Measurements from ENCODE around the gene SDK1.
A peak's percentile ranks its signal among the peaks of the same experiment; 100 is the strongest.

Gene SDK1

DNA sequence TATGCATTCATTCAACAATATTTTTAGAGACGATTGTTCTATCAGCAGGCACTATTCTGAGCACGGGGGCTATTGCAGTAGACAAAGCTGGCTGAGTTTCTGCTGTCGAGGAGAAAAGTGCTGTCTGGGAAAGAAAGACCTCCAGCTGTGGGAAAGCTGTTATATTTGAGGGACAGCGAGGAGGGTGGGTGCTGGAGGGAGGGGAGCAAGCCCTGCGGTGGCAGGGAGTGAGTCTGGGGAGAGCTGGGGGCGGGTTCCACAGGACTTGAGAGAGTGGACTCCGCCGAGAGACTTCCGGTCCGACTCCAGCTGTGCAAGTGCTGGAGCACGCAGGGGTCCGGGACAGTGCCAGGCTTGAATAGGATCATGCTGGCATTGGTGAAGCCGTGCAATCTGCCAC lies 778.9 kb downstream of the SDK1 start (continued):
- TF ChIP-seq GLI4 (tag by site-specific recombination; IDR thresholded peaks at IDR 0.05) (no peak), ZNF335 (tag by site-specific recombination; conservative IDR thresholded peaks at IDR 0.05) (0 out of 2 replicates have a peak, but pooled peaks have one; percentile 33), GLI2 (tag by site-specific recombination; IDR thresholded peaks at IDR 0.05; ENCODE audit: borderline replicate concordance, low read depth) (no peak), ZNF596 (tag by site-specific recombination; IDR thresholded peaks at IDR 0.05) (no peak), GLIS1 (tag by site-specific recombination; IDR thresholded peaks at IDR 0.05) (peak; percentile 74), ZEB2 (tag by site-specific recombination; IDR thresholded peaks at IDR 0.05) (no peak), ZNF585B (tag by site-specific recombination; IDR thresholded peaks at IDR 0.05) (no peak), ZNF341 (tag by site-specific recombination; IDR thresholded peaks at IDR 0.05; ENCODE audit: low read depth) (no peak), ZNF239 (tag by site-specific recombination; IDR thresholded peaks at IDR 0.05) (no peak), ZNF548 (tag by site-specific recombination; IDR thresholded peaks at IDR 0.05) (no peak), ZNF529 (tag by site-specific recombination; IDR thresholded peaks at IDR 0.05; ENCODE audit: insufficient replicate concordance) (no peak), ZNF138 (tag by site-specific recombination; IDR thresholded peaks at IDR 0.05; ENCODE audit: borderline replicate concordance) (no peak)
- TF ChIP-seq, protein P1, sequence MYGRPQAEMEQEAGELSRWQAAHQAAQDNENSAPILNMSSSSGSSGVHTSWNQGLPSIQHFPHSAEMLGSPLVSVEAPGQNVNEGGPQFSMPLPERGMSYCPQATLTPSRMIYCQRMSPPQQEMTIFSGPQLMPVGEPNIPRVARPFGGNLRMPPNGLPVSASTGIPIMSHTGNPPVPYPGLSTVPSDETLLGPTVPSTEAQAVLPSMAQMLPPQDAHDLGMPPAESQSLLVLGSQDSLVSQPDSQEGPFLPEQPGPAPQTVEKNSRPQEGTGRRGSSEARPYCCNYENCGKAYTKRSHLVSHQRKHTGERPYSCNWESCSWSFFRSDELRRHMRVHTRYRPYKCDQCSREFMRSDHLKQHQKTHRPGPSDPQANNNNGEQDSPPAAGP (tag by site-specific recombination; IDR thresholded peaks at IDR 0.05) = no peak
- TF ChIP-seq, protein P2, sequence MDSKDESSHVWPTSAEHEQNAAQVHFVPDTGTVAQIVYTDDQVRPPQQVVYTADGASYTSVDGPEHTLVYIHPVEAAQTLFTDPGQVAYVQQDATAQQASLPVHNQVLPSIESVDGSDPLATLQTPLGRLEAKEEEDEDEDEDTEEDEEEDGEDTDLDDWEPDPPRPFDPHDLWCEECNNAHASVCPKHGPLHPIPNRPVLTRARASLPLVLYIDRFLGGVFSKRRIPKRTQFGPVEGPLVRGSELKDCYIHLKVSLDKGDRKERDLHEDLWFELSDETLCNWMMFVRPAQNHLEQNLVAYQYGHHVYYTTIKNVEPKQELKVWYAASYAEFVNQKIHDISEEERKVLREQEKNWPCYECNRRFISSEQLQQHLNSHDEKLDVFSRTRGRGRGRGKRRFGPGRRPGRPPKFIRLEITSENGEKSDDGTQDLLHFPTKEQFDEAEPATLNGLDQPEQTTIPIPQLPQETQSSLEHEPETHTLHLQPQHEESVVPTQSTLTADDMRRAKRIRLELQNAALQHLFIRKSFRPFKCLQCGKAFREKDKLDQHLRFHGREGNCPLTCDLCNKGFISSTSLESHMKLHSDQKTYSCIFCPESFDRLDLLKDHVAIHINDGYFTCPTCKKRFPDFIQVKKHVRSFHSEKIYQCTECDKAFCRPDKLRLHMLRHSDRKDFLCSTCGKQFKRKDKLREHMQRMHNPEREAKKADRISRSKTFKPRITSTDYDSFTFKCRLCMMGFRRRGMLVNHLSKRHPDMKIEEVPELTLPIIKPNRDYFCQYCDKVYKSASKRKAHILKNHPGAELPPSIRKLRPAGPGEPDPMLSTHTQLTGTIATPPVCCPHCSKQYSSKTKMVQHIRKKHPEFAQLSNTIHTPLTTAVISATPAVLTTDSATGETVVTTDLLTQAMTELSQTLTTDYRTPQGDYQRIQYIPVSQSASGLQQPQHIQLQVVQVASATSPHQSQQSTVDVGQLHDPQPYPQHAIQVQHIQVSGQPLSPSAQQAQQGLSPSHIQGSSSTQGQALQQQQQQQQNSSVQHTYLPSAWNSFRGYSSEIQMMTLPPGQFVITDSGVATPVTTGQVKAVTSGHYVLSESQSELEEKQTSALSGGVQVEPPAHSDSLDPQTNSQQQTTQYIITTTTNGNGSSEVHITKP (tag by site-specific recombination; IDR thresholded peaks at IDR 0.05) = peak; percentile 28; the same call in 1 of the 2 replicates
- TF ChIP-seq, protein P3, sequence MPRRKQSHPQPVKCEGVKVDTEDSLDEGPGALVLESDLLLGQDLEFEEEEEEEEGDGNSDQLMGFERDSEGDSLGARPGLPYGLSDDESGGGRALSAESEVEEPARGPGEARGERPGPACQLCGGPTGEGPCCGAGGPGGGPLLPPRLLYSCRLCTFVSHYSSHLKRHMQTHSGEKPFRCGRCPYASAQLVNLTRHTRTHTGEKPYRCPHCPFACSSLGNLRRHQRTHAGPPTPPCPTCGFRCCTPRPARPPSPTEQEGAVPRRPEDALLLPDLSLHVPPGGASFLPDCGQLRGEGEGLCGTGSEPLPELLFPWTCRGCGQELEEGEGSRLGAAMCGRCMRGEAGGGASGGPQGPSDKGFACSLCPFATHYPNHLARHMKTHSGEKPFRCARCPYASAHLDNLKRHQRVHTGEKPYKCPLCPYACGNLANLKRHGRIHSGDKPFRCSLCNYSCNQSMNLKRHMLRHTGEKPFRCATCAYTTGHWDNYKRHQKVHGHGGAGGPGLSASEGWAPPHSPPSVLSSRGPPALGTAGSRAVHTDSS (tag by site-specific recombination; IDR thresholded peaks at IDR 0.05) = no peak
- TF ChIP-seq, protein P4, sequence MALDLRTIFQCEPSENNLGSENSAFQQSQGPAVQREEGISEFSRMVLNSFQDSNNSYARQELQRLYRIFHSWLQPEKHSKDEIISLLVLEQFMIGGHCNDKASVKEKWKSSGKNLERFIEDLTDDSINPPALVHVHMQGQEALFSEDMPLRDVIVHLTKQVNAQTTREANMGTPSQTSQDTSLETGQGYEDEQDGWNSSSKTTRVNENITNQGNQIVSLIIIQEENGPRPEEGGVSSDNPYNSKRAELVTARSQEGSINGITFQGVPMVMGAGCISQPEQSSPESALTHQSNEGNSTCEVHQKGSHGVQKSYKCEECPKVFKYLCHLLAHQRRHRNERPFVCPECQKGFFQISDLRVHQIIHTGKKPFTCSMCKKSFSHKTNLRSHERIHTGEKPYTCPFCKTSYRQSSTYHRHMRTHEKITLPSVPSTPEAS (tag by site-specific recombination; IDR thresholded peaks at IDR 0.05) = no peak
- TF ChIP-seq, protein P5, sequence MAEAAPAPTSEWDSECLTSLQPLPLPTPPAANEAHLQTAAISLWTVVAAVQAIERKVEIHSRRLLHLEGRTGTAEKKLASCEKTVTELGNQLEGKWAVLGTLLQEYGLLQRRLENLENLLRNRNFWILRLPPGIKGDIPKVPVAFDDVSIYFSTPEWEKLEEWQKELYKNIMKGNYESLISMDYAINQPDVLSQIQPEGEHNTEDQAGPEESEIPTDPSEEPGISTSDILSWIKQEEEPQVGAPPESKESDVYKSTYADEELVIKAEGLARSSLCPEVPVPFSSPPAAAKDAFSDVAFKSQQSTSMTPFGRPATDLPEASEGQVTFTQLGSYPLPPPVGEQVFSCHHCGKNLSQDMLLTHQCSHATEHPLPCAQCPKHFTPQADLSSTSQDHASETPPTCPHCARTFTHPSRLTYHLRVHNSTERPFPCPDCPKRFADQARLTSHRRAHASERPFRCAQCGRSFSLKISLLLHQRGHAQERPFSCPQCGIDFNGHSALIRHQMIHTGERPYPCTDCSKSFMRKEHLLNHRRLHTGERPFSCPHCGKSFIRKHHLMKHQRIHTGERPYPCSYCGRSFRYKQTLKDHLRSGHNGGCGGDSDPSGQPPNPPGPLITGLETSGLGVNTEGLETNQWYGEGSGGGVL (tag by site-specific recombination; IDR thresholded peaks at IDR 0.05) = peak; percentile 39; the same call in 1 of the 2 replicates
- TF ChIP-seq, protein P6, sequence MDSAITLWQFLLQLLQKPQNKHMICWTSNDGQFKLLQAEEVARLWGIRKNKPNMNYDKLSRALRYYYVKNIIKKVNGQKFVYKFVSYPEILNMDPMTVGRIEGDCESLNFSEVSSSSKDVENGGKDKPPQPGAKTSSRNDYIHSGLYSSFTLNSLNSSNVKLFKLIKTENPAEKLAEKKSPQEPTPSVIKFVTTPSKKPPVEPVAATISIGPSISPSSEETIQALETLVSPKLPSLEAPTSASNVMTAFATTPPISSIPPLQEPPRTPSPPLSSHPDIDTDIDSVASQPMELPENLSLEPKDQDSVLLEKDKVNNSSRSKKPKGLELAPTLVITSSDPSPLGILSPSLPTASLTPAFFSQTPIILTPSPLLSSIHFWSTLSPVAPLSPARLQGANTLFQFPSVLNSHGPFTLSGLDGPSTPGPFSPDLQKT (IDR thresholded peaks at IDR 0.05; ENCODE audit: borderline replicate concordance, low read depth, low read length) = no peak
- TF ChIP-seq, protein P7, sequence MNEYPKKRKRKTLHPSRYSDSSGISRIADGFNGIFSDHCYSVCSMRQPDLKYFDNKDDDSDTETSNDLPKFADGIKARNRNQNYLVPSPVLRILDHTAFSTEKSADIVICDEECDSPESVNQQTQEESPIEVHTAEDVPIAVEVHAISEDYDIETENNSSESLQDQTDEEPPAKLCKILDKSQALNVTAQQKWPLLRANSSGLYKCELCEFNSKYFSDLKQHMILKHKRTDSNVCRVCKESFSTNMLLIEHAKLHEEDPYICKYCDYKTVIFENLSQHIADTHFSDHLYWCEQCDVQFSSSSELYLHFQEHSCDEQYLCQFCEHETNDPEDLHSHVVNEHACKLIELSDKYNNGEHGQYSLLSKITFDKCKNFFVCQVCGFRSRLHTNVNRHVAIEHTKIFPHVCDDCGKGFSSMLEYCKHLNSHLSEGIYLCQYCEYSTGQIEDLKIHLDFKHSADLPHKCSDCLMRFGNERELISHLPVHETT (tag by site-specific recombination; IDR thresholded peaks at IDR 0.05) = no peak
- TF ChIP-seq, protein P8, sequence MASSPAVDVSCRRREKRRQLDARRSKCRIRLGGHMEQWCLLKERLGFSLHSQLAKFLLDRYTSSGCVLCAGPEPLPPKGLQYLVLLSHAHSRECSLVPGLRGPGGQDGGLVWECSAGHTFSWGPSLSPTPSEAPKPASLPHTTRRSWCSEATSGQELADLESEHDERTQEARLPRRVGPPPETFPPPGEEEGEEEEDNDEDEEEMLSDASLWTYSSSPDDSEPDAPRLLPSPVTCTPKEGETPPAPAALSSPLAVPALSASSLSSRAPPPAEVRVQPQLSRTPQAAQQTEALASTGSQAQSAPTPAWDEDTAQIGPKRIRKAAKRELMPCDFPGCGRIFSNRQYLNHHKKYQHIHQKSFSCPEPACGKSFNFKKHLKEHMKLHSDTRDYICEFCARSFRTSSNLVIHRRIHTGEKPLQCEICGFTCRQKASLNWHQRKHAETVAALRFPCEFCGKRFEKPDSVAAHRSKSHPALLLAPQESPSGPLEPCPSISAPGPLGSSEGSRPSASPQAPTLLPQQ (tag by site-specific recombination; IDR thresholded peaks at IDR 0.05) = no peak
- TF ChIP-seq, protein P9, sequence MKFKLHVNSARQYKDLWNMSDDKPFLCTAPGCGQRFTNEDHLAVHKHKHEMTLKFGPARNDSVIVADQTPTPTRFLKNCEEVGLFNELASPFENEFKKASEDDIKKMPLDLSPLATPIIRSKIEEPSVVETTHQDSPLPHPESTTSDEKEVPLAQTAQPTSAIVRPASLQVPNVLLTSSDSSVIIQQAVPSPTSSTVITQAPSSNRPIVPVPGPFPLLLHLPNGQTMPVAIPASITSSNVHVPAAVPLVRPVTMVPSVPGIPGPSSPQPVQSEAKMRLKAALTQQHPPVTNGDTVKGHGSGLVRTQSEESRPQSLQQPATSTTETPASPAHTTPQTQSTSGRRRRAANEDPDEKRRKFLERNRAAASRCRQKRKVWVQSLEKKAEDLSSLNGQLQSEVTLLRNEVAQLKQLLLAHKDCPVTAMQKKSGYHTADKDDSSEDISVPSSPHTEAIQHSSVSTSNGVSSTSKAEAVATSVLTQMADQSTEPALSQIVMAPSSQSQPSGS (tag by site-specific recombination; IDR thresholded peaks at IDR 0.05; ENCODE audit: low read depth) = no peak
- TF ChIP-seq, protein P10, sequence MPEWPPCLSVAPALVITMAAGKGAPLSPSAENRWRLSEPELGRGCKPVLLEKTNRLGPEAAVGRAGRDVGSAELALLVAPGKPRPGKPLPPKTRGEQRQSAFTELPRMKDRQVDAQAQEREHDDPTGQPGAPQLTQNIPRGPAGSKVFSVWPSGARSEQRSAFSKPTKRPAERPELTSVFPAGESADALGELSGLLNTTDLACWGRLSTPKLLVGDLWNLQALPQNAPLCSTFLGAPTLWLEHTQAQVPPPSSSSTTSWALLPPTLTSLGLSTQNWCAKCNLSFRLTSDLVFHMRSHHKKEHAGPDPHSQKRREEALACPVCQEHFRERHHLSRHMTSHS (tag by site-specific recombination; IDR thresholded peaks at IDR 0.05) = no peak

All from HEK293 (cell line).